Activated CD4-positive, alpha-beta T cell treated with anti-CD3 and anti-CD28 coated beads for 36 hours (primary cell): ENCODE results near the gene ECM2. TPM values are rescaled to one million over a fixed set of nuclear protein-coding genes. Genes with fewer than 3 reads are reported as not detected.
A peak's percentile ranks its signal among the peaks of the same experiment; 100 is the strongest.

Experiments
- ATAC-seq: fragments of 200-7000 bp; cut with Tn5 transposase; one replicate; pipeline ENCODE4 v1.10.0; 2021; ENCODE audit warnings: mild to moderate bottlenecking, moderate library complexity
- CTCF ChIA-PET: fragments of 350-600 bp; sonication (Branson Sonifier 250); formaldehyde crosslinking; loops from one replicate; lab custom pipeline; 2021; ENCODE audit warnings: antibody characterized with exemption; lab: Charles Lee
- POLR2A ChIA-PET: fragments of 350-600 bp; sonication (Branson Sonifier 250); formaldehyde crosslinking; loops from one replicate; lab custom pipeline; 2021; ENCODE audit warnings: antibody characterized with exemption, inconsistent platforms; lab: Charles Lee
- DNase-seq: peaks from one replicate; pipeline ENCODE4 v3.0.0-alpha.2; 2020
- H3K27ac Mint-ChIP-seq: one replicate; pipeline ENCODE4 v1.8.0; 2021; ENCODE audit warnings: mixed read lengths
- H3K27me3 Mint-ChIP-seq: one replicate; pipeline ENCODE4 v1.8.0; 2021; ENCODE audit warnings: mixed read lengths
- H3K36me3 Mint-ChIP-seq: one replicate; pipeline ENCODE4 v1.8.0; 2021; ENCODE audit warnings: low read depth, mixed read lengths
- H3K4me1 Mint-ChIP-seq: one replicate; pipeline ENCODE4 v1.8.0; 2021; ENCODE audit warnings: mixed read lengths
- H3K4me3 Mint-ChIP-seq: one replicate; pipeline ENCODE4 v1.8.0; 2021; ENCODE audit warnings: mild to moderate bottlenecking, moderate library complexity, mixed read lengths
- H3K9me3 Mint-ChIP-seq: one replicate; pipeline ENCODE4 v1.8.0; 2021; ENCODE audit warnings: low read depth, mixed read lengths
- intact Hi-C, 2 experiments: fragments of 100-400 bp; cut with DNase I in 1 of 2; cut with micrococcal nuclease in 1 of 2; formaldehyde crosslinking; loops; one replicate each; pipeline versions ENCODE4 v1.14.2 to v1.15.1; 2022 to 2024; cut with DNase I, micrococcal nuclease
- total RNA-seq, 2 experiments: library from RNA; stranded (reverse); gene quantifications; one replicate each; pipeline ENCODE4 v1.2.3, GENCODE V29; 2021

The ECM2 gene
- total RNA-seq, 2 experiments from 2014 or later = not detected

DNA sequence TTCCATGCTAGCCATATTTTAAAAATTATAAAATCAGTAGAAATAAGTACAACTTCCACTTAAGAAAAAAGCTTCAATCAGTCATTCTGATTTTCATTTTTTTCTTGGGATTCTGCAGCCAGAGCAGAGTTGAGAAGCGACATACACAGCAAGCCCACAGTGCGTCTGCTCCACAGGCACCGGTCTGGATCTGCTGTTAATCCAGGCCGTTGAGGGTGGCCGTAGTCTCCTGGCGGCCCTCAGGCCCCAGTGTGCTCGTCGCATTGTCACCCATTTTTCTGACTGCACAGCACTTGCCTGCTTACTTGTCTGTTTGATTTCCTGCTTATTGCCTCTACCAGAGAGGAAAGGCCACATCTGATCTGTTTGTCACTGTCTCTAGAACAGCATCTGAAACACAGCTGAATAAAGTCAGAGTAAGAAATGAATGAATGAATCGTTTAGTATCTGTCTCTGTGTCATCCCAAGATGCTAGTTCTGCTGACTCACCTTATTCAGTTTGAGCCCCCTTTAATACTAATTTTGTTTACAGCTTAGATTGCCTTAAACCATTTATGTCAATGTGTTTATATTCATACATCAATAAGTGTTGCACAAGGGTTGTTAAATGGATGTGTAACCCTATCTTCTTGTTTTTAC is 41.9 kb downstream of the ECM2 start:
- CTCF ChIA-PET = no interaction called here
- H3K9me3 Mint-ChIP-seq = no peaks in the 10 kb centered on the region
- no peak overlapping the region for H3K4me3 Mint-ChIP-seq
- ATAC-seq (peak; percentile 42), DNase-seq (no peak)
- POLR2A ChIA-PET = interaction anchor here (0.6 kb wide), 1 partner anchor 77 kb away, joined by 6 read pairs; no protein-coding TSS in a partner anchor
- no peaks in the 10 kb centered on the region for H3K4me1 Mint-ChIP-seq
- no peak overlapping the region for H3K27ac Mint-ChIP-seq
- H3K27me3 Mint-ChIP-seq = no peaks in the 10 kb centered on the region
- no peaks in the 10 kb centered on the region for H3K36me3 Mint-ChIP-seq
- intact Hi-C loops = no loop called here

DNA sequence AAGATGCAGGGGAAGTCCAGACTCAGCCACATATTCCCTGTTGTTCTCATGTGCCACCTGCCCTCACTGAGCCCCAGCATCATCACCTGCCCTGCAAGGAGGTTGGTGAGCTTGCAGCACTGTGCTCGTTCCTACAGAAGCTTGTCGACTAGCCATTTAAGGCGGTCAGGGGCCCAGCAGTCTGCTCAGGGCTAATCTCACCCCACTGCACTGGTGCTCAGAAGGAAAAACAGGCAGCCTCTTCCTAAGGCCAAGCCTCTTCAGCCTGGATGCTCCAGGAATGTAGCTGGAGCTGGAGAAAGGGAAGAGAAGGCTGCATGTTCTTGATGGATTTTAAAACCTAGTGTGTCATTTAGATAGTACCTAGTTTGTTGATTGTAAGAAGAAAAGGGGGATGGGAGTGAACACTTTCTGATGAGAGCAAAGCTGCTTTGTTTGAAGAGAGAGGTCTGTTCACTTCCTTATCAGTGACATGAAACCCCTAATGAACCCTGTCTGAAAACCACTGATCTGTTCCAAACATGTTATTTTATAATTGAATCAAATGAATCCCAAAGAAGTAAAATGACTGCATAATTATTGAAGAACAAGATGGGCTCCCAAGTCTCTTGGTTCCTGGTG is 42.9 kb downstream of the ECM2 start:
- intact Hi-C loops = no loop called here
- no peaks in the 10 kb centered on the region for H3K4me1 Mint-ChIP-seq
- H3K27me3 Mint-ChIP-seq = no peaks in the 10 kb centered on the region
- H3K9me3 Mint-ChIP-seq = no peaks in the 10 kb centered on the region
- no peak overlapping the region for H3K4me3 Mint-ChIP-seq
- ATAC-seq (no peak), DNase-seq (no peak)
- H3K27ac Mint-ChIP-seq = no peak overlapping the region
- CTCF ChIA-PET = no interaction called here
- POLR2A ChIA-PET = no interaction called here
- no peaks in the 10 kb centered on the region for H3K36me3 Mint-ChIP-seq

- Mint-ChIP-seq H3K27me3 (no peaks in the 10 kb centered on the region), H3K27ac (no peak overlapping the region), H3K4me1 (no peaks in the 10 kb centered on the region), H3K4me3 (no peak overlapping the region), H3K36me3 (no peaks in the 10 kb centered on the region), H3K9me3 (no peaks in the 10 kb centered on the region)
- DNase-seq (no peak), ATAC-seq (no peak)
- POLR2A ChIA-PET = no interaction called here
- CTCF ChIA-PET = no interaction called here
- intact Hi-C loops = no loop called here
Observed at GRCh38 chr9:92488681-92489550, 46.9 kb downstream of the ECM2 start.

DNA sequence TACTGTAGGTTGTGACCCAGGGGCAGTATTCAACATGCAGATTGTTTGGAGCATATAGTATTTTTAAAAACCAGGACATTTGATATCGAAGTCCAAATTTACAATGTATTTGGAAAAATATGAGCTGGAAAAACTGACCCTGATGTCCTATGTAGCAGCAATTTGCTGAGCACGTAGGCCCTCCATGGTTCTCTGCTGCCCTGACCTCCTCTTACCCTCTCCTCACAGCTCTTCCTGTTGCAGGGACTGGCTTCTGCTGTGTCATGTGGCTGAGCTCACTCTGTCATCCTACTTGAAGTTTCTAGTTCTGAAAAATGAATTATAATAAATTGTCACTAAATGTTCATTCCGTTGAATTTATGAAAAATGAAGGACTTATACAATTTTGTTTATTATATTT is 49.4 kb downstream of the ECM2 start:
- ATAC-seq (no peak), DNase-seq (no peak)
- no peaks in the 10 kb centered on the region for H3K27me3 Mint-ChIP-seq
- no peaks in the 10 kb centered on the region for H3K9me3 Mint-ChIP-seq
- intact Hi-C loops = no loop called here
- ChIA-PET CTCF (interaction anchor here (0.6 kb wide), 1 partner anchor 54 kb away, joined by 3 read pairs; no protein-coding TSS in a partner anchor), POLR2A (interaction anchor here (0.7 kb wide), 1 partner anchor 1786 kb away, joined by 3 read pairs; no protein-coding TSS in a partner anchor)
- no peak overlapping the region for H3K27ac Mint-ChIP-seq
- H3K4me1 Mint-ChIP-seq = peaks cover under 1% of the 10 kb centered on the region
- no peak overlapping the region for H3K4me3 Mint-ChIP-seq
- no peaks in the 10 kb centered on the region for H3K36me3 Mint-ChIP-seq

GRCh38 chr9:92484563-92484962 is 51.2 kb downstream of the ECM2 start:
- Mint-ChIP-seq H3K27me3 (no peaks in the 10 kb centered on the region), H3K9me3 (no peaks in the 10 kb centered on the region), H3K4me1 (peaks cover 5% of the 10 kb centered on the region), H3K36me3 (no peaks in the 10 kb centered on the region), H3K4me3 (no peak overlapping the region), H3K27ac (no peak overlapping the region)
- no peak for DNase-seq
- ChIA-PET POLR2A (no interaction called here), CTCF (no interaction called here)
- intact Hi-C loops = no loop called here
- no peak for ATAC-seq

DNA sequence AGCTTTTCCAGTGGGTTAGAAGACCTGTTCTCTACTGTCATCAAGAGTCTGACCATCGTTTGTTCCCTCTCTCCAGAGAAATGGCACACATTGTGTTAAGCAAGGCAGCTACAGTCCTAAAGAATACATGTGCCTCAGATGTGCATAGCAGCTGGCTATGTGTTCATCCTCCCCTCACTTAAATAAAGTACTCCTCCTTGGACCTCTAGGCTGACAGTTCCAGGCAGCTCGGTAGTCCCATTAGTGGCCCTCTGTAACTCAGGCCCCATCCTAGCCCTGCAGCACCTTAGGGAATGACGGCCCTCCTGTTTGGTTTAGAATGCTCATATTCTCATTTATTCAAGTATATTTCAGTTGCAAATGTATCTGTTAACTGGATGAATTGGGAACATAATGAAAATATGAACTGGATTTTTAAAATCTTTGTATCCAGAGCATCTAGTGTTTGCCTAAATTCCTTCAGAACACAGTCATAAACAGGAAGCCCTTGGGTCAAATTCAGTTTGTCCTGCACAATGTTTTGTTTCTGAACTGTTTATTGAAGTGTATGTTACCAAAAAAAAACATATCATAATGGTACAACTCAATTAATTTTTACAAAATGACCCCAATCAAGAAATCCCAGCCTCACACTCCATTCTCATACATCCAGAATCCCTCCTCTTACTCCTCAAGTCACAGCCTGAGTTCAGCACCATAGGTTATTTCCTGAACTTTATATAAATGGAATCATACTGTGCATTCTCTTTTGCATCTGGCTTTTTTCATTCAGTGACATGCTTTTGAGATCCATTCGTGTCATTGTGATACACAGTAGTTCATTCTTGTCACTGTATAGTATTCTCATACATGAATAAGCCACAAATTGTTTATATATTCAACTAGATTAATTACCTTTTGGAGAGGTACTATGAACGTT is 51.9 kb downstream of the ECM2 start:
- H3K36me3 Mint-ChIP-seq = no peaks in the 10 kb centered on the region
- no peaks in the 10 kb centered on the region for H3K27me3 Mint-ChIP-seq
- intact Hi-C loops = no loop called here
- H3K4me3 Mint-ChIP-seq = no peak overlapping the region
- H3K27ac Mint-ChIP-seq = no peak overlapping the region
- no peak for DNase-seq
- H3K9me3 Mint-ChIP-seq = no peaks in the 10 kb centered on the region
- CTCF ChIA-PET = interaction anchor here (0.7 kb wide), 1 partner anchor 437 kb away, joined by 3 read pairs; no protein-coding TSS in a partner anchor
- POLR2A ChIA-PET = no interaction called here
- peaks cover 5% of the 10 kb centered on the region for H3K4me1 Mint-ChIP-seq
- no peak for ATAC-seq

GRCh38 chr9:92482805-92483204 is 53.0 kb downstream of the ECM2 start:
- ATAC-seq (no peak), DNase-seq (no peak)
- ChIA-PET CTCF (no interaction called here), POLR2A (no interaction called here)
- peaks cover 5% of the 10 kb centered on the region for H3K4me1 Mint-ChIP-seq
- no peaks in the 10 kb centered on the region for H3K9me3 Mint-ChIP-seq
- H3K36me3 Mint-ChIP-seq = no peaks in the 10 kb centered on the region
- H3K27me3 Mint-ChIP-seq = no peaks in the 10 kb centered on the region
- intact Hi-C loops = no loop called here
- H3K27ac Mint-ChIP-seq = no peak overlapping the region
- no peak overlapping the region for H3K4me3 Mint-ChIP-seq

- Mint-ChIP-seq H3K9me3 (no peaks in the 10 kb centered on the region), H3K4me3 (no peak within 1 kb of the TSS), H3K27ac (no peak within 1 kb of the TSS), H3K36me3 (no peaks in the 10 kb centered on the region), H3K27me3 (no peaks in the 10 kb centered on the region), H3K4me1 (peaks cover 5% of the 10 kb centered on the region)
- no peak for ATAC-seq
- ChIA-PET POLR2A (no interaction called here), CTCF (interaction anchor here (1.2 kb wide), 1 partner anchor 9 kb away, joined by 3 read pairs; no protein-coding TSS in a partner anchor)
- DNase-seq = no peak
- intact Hi-C loops = no loop called here
Observed at GRCh38 chr9:92482329-92482728, 53.5 kb downstream of the ECM2 start, which contains the start of gene ASPN. Gene ASPN, minus strand, starts transcription at chr9:92482506.

- DNase-seq = no peak
- no peak overlapping the region for H3K4me3 Mint-ChIP-seq
- no peaks in the 10 kb centered on the region for H3K36me3 Mint-ChIP-seq
- no peak for ATAC-seq
- POLR2A ChIA-PET = no interaction called here
- H3K9me3 Mint-ChIP-seq = no peaks in the 10 kb centered on the region
- H3K27me3 Mint-ChIP-seq = no peaks in the 10 kb centered on the region
- H3K4me1 Mint-ChIP-seq = peaks cover 5% of the 10 kb centered on the region
- CTCF ChIA-PET = interaction anchor here (1.2 kb wide), 1 partner anchor 10 kb away, joined by 3 read pairs; no protein-coding TSS in a partner anchor
- intact Hi-C loops = no loop called here
- no peak overlapping the region for H3K27ac Mint-ChIP-seq
Observed at GRCh38 chr9:92480986-92481633, 54.7 kb downstream of the ECM2 start.

GRCh38 chr9:92480291-92480771 is 55.5 kb downstream of the ECM2 start:
- ChIA-PET POLR2A (no interaction called here), CTCF (no interaction called here)
- Mint-ChIP-seq H3K36me3 (no peaks in the 10 kb centered on the region), H3K27ac (no peak overlapping the region), H3K27me3 (no peaks in the 10 kb centered on the region), H3K4me1 (peaks cover 5% of the 10 kb centered on the region), H3K9me3 (no peaks in the 10 kb centered on the region), H3K4me3 (no peak overlapping the region)
- intact Hi-C loops = no loop called here
- ATAC-seq (no peak), DNase-seq (no peak)
